HG02981 (cell line): Measurements from ENCODE around the gene THSD8.
"Not testable (repeated sequence)": the region's sequence is repeated elsewhere in the genome, so short reads cannot be mapped to it uniquely, and the experiment has no call there.

Experiments
- ATAC-seq: cut with Tn5 transposase; IDR thresholded peaks from one replicate; pipeline ENCODE4 v1.9.1; 2021; ENCODE audit warnings: mild to moderate bottlenecking, moderate library complexity; ENCODE audit not compliant: unreplicated experiment

The THSD8 gene

GRCh38 chr19:12821761-12822160 lies 19.9 kb downstream of the THSD8 start:
- no peak for ATAC-seq

- ATAC-seq: no peak
Measured at GRCh38 chr19:12825254-12826131, 23.6 kb downstream of the THSD8 start.

- ATAC-seq: no peak
Measured at GRCh38 chr19:12828494-12828893, 26.6 kb downstream of the THSD8 start.

- ATAC-seq: no peak
Measured at GRCh38 chr19:12833418-12833737, 31.5 kb downstream of the THSD8 start.

GRCh38 chr19:12833738-12834565 lies 32.1 kb downstream of the THSD8 start:
- ATAC-seq: no peak

GRCh38 chr19:12834566-12834943 lies 32.7 kb downstream of the THSD8 start, which contains the start of gene RTBDN:
RTBDN (minus strand) TSS chr19:12834579; CDS start chr19:12829979, 4,600 bp downstream.
- ATAC-seq: no peak

- ATAC-seq: no peak
Measured at GRCh38 chr19:12834976-12835757, 33.3 kb downstream of the THSD8 start.

- ATAC-seq: no peak
Measured at GRCh38 chr19:12836529-12836863, 34.6 kb downstream of the THSD8 start.

- ATAC-seq: no peak
Measured at GRCh38 chr19:12837225-12837624, 35.4 kb downstream of the THSD8 start.

- no peak for ATAC-seq
Measured at GRCh38 chr19:12838182-12838885, 36.5 kb downstream of the THSD8 start, which contains the start of gene MAST1. MAST1 (plus strand) TSS chr19:12838515; CDS start chr19:12838573, 58 bp downstream.

GRCh38 chr19:12838886-12839756 lies 37.3 kb downstream of the THSD8 start:
- ATAC-seq: no peak

- no peak for ATAC-seq
Measured at GRCh38 chr19:12840091-12841079, 38.5 kb downstream of the THSD8 start.

GRCh38 chr19:12841094-12841493 lies 39.2 kb downstream of the THSD8 start:
- ATAC-seq: no peak

- no peak for ATAC-seq
Measured at GRCh38 chr19:12842511-12842910, 40.6 kb downstream of the THSD8 start.

- no peak for ATAC-seq
Measured at GRCh38 chr19:12843328-12843727, 41.5 kb downstream of the THSD8 start.

GRCh38 chr19:12843999-12844732 lies 42.3 kb downstream of the THSD8 start:
- ATAC-seq: no peak

GRCh38 chr19:12846613-12847012 lies 44.7 kb downstream of the THSD8 start:
- ATAC-seq: not testable (repeated sequence)
